Stomach smooth muscle (tissue), 2 donors: ENCODE measurements around the gene YBX2.

Experiments used
- H3K27ac ChIP-seq: one replicate; pipeline ENCODE4 v1.7.0; 2013; ENCODE audit warnings: mild to moderate bottlenecking, low read length, inconsistent platforms
- H3K27me3 ChIP-seq, 2 donors: one replicate each; pipeline ENCODE4 v1.7.0; 2013; ENCODE audit warnings: low read length in 2 of 2; ENCODE audit not compliant: insufficient read depth in 2 of 2, control insufficient read depth in 1 of 2
- H3K36me3 ChIP-seq, 2 donors: one replicate each; pipeline ENCODE4 v1.7.0; 2013; ENCODE audit warnings: low read length in 2 of 2; ENCODE audit not compliant: control insufficient read depth in 2 of 2, insufficient read depth in 2 of 2
- H3K4me1 ChIP-seq: one replicate; pipeline ENCODE4 v1.7.0; 2013; ENCODE audit warnings: low read length; ENCODE audit not compliant: control insufficient read depth, insufficient read depth
- H3K4me3 ChIP-seq, 2 donors: one replicate each; pipeline ENCODE4 v1.7.0; 2013; ENCODE audit warnings: low read length in 2 of 2
- H3K9ac ChIP-seq, 2 donors: one replicate each; pipeline ENCODE4 v1.7.0; 2013; ENCODE audit warnings: low read length in 2 of 2, mild to moderate bottlenecking in 1 of 2
- H3K9me3 ChIP-seq, 2 donors: one replicate each; pipeline ENCODE4 v1.7.0; 2013; ENCODE audit warnings: low read length in 2 of 2; ENCODE audit not compliant: control insufficient read depth in 2 of 2
- donor health status: healthy.
- donor health status: Pancreatic carcinoma.

YBX2 gene

GRCh38 chr17:7285679-7286078 is 8.8 kb downstream of the YBX2 start:
- no peaks in the 10 kb centered on the region for H3K27me3 ChIP-seq
- peaks cover 26 to 31% of the 10 kb centered on the region in 2 donors for H3K36me3 ChIP-seq
- H3K9me3 ChIP-seq = no peaks in the 10 kb centered on the region
- no peak overlapping the region for H3K9ac ChIP-seq
- peaks cover 54% of the 10 kb centered on the region for H3K4me1 ChIP-seq
- H3K27ac ChIP-seq = peak overlapping the region; percentile 93
- no peak overlapping the region for H3K4me3 ChIP-seq

GRCh38 chr17:7284911-7285310 is 9.5 kb downstream of the YBX2 start:
- no peak overlapping the region for H3K4me3 ChIP-seq
- H3K9ac ChIP-seq = no peak overlapping the region
- H3K27me3 ChIP-seq = no peaks in the 10 kb centered on the region
- peaks cover 26 to 31% of the 10 kb centered on the region in 2 donors for H3K36me3 ChIP-seq
- peak overlapping the region; percentile 93 for H3K27ac ChIP-seq
- no peaks in the 10 kb centered on the region for H3K9me3 ChIP-seq
- H3K4me1 ChIP-seq = peaks cover 56% of the 10 kb centered on the region

GRCh38 chr17:7283471-7284216 is 10.8 kb downstream of the YBX2 start:
- H3K27ac ChIP-seq = peak overlapping the region; percentile 93
- peak overlapping the region; percentile 75 to 84 for H3K4me3 ChIP-seq
- peak overlapping the region; percentile 70 to 90 for H3K9ac ChIP-seq

GRCh38 chr17:7282752-7283321 is 11.6 kb downstream of the YBX2 start:
- Histone ChIP-seq H3K27me3 (no peaks in the 10 kb centered on the region), H3K4me1 (peaks cover 53% of the 10 kb centered on the region), H3K4me3 (peak overlapping the region; percentile 75 to 84), H3K9me3 (no peaks in the 10 kb centered on the region), H3K27ac (peak overlapping the region; percentile 93), H3K9ac (peak overlapping the region; percentile 70 to 90), H3K36me3 (peaks cover 26 to 31% of the 10 kb centered on the region in 2 donors)

More at GRCh38 chr17:7283471-7284216, 10.8 kb downstream of the YBX2 start:
- no peaks in the 10 kb centered on the region for H3K27me3 ChIP-seq
- peaks cover 53% of the 10 kb centered on the region for H3K4me1 ChIP-seq
- peaks cover 26 to 31% of the 10 kb centered on the region in 2 donors for H3K36me3 ChIP-seq
- no peaks in the 10 kb centered on the region for H3K9me3 ChIP-seq

- Histone ChIP-seq H3K27ac (peak overlapping the region; percentile 93), H3K36me3 (peaks cover 26 to 31% of the 10 kb centered on the region in 2 donors), H3K9me3 (no peaks in the 10 kb centered on the region), H3K4me1 (peaks cover 53% of the 10 kb centered on the region), H3K27me3 (no peaks in the 10 kb centered on the region), H3K9ac (peak overlapping the region; percentile 70 to 90), H3K4me3 (peak overlapping the region; percentile 75 to 84)
These were observed 12.3 kb downstream of the YBX2 start for GRCh38 chr17:7281953-7282751.

- peaks cover 53% of the 10 kb centered on the region for H3K4me1 ChIP-seq
- H3K9ac ChIP-seq = peak within 1 kb of the TSS; percentile 71 to 90
- H3K4me3 ChIP-seq = peak within 1 kb of the TSS; percentile 75 to 84
These were observed 13.1 kb downstream of the YBX2 start, which contains the start of gene SLC2A4 for GRCh38 chr17:7281074-7281952. Gene SLC2A4, plus strand, starts transcription at chr17:7281718. Its CDS starts 217 bp downstream, at chr17:7281935.

GRCh38 chr17:7280519-7281073 is 13.8 kb downstream of the YBX2 start:
- no peaks in the 10 kb centered on the region for H3K27me3 ChIP-seq
- peak overlapping the region; percentile 93 for H3K27ac ChIP-seq
- peak overlapping the region; percentile 68 to 71 for H3K9ac ChIP-seq
- peak overlapping the region; percentile 71 to 84 for H3K4me3 ChIP-seq
- no peaks in the 10 kb centered on the region for H3K9me3 ChIP-seq
- peaks cover 49% of the 10 kb centered on the region for H3K4me1 ChIP-seq
- peaks cover 17 to 20% of the 10 kb centered on the region in 2 donors for H3K36me3 ChIP-seq

More at GRCh38 chr17:7281074-7281952, 13.1 kb downstream of the YBX2 start, which contains the start of gene SLC2A4:
- H3K36me3 ChIP-seq = peaks cover 24 to 26% of the 10 kb centered on the region in 2 donors
- peak within 1 kb of the TSS; percentile 93 for H3K27ac ChIP-seq
- H3K27me3 ChIP-seq = no peaks in the 10 kb centered on the region
- H3K9me3 ChIP-seq = no peaks in the 10 kb centered on the region

- peaks cover 38% of the 10 kb centered on the region for H3K4me1 ChIP-seq
- no peaks in the 10 kb centered on the region for H3K9me3 ChIP-seq
- peaks cover 5 to 8% of the 10 kb centered on the region in 2 donors for H3K36me3 ChIP-seq
- no peak overlapping the region for H3K27ac ChIP-seq
- H3K27me3 ChIP-seq = no peaks in the 10 kb centered on the region
- no peak overlapping the region for H3K4me3 ChIP-seq
- H3K9ac ChIP-seq = no peak overlapping the region
These were observed 15.0 kb downstream of the YBX2 start for GRCh38 chr17:7279448-7279847.

GRCh38 chr17:7266784-7267183 is 27.7 kb downstream of the YBX2 start:
- H3K4me1 ChIP-seq = peaks cover 10% of the 10 kb centered on the region
- no peaks in the 10 kb centered on the region for H3K36me3 ChIP-seq
- H3K9me3 ChIP-seq = no peaks in the 10 kb centered on the region
- no peak overlapping the region for H3K9ac ChIP-seq
- no peak overlapping the region for H3K27ac ChIP-seq
- H3K27me3 ChIP-seq = peaks cover 20 to 24% of the 10 kb centered on the region in 2 donors
- no peak overlapping the region for H3K4me3 ChIP-seq

GRCh38 chr17:7263801-7264078 is 30.7 kb downstream of the YBX2 start:
- no peak overlapping the region for H3K9ac ChIP-seq
- peaks cover 7 to 9% of the 10 kb centered on the region in 2 donors for H3K36me3 ChIP-seq
- no peak overlapping the region for H3K4me3 ChIP-seq
- H3K9me3 ChIP-seq = no peaks in the 10 kb centered on the region
- H3K4me1 ChIP-seq = peaks cover 18% of the 10 kb centered on the region
- H3K27me3 ChIP-seq = peaks cover 37% of the 10 kb centered on the region in 2 donors
- H3K27ac ChIP-seq = no peak overlapping the region
